H1 (cell line): ENCODE results near the gene MT1B. TPM values are rescaled to one million over a fixed set of nuclear protein-coding genes. Genes with fewer than 3 reads are reported as not detected.

ENCODE experiments used
- CTCF ChIA-PET: fragments of 300-600 bp; sonication (Branson Sonifier 250); formaldehyde crosslinking; loops from one replicate; lab custom pipeline; 2021; ENCODE audit not compliant: partially characterized antibody; lab: Charles Lee
- POLR2A ChIA-PET: fragments of 300-600 bp; sonication (Branson Sonifier 250); formaldehyde crosslinking; loops from one replicate; lab custom pipeline; 2021; ENCODE audit warnings: inconsistent platforms; ENCODE audit not compliant: partially characterized antibody; lab: Charles Lee
- DNase-seq, 2 experiments: peaks; one replicate each; pipeline versions ENCODE4 v3.0.0 to v3.0.0-alpha.2; 2010 to 2022; ENCODE audit warnings: low spot score in 2 of 2, low read depth in 1 of 2, mixed read lengths in 1 of 2
- FAIRE-seq: peaks from 2 replicates; lab custom pipeline; 2011; peaks lifted over from hg19 to GRCh38; lab: Jason Lieb, UNC
- H2AFZ ChIP-seq: 2 replicates; pipeline ENCODE4 v1.8.1; 2012; ENCODE audit warnings: low read length, inconsistent platforms
- H2AK5ac ChIP-seq: 2 replicates; pipeline ENCODE4 v1.6.1; 2013; ENCODE audit warnings: low read depth, low read length
- H2BK120ac ChIP-seq: replicated peaks from 2 replicates; pipeline ENCODE3; 2013; ENCODE audit warnings: low read depth, low read length, inconsistent platforms
- H2BK12ac ChIP-seq: 2 replicates; pipeline ENCODE4 v1.6.1; 2013; ENCODE audit warnings: low read depth, low read length
- H2BK15ac ChIP-seq: 2 replicates; pipeline ENCODE4 v1.6.1; 2013; ENCODE audit warnings: low read length
- H2BK20ac ChIP-seq: 2 replicates; pipeline ENCODE4 v1.6.1; 2013; ENCODE audit warnings: low read length
- H2BK5ac ChIP-seq: 2 replicates; pipeline ENCODE4 v1.6.1; 2013; ENCODE audit warnings: low read depth, low read length
- H3K14ac ChIP-seq: 2 replicates; pipeline ENCODE4 v1.6.1; 2013; ENCODE audit warnings: inconsistent platforms; ENCODE audit not compliant: insufficient read length
- H3K18ac ChIP-seq: 2 replicates; pipeline ENCODE4 v1.6.1; 2013; ENCODE audit warnings: low read length; ENCODE audit errors: extremely low read depth
- H3K23ac ChIP-seq: 2 replicates; pipeline ENCODE4 v1.6.1; 2013; ENCODE audit warnings: inconsistent platforms; ENCODE audit not compliant: insufficient read length
- H3K23me2 ChIP-seq: 2 replicates; pipeline ENCODE4 v1.6.1; 2013; ENCODE audit warnings: low read depth, low read length
- H3K27ac ChIP-seq: 2 replicates; pipeline ENCODE4 v1.6.1; 2011; ENCODE audit warnings: low read depth, low read length, inconsistent platforms
- H3K27me3 ChIP-seq, 4 experiments: replicated peaks in 1 of 4; 1 replicate in 1 of 4; 2 replicates in 3 of 4; pipeline versions ENCODE4 v1.6.1 to v1.8.1; 2011 to 2013; ENCODE audit warnings: low read length in 3 of 4, mild to moderate bottlenecking in 3 of 4, inconsistent platforms in 2 of 4, mixed read lengths in 2 of 4, moderate library complexity in 1 of 4; ENCODE audit not compliant: control insufficient read depth in 3 of 4, insufficient read depth in 3 of 4; ENCODE audit errors: extremely low read depth in 1 of 4
- H3K36me3 ChIP-seq, 4 experiments: 2 replicates each; pipeline versions ENCODE4 v1.6.1 to v1.8.1; 2011 to 2013; ENCODE audit warnings: mild to moderate bottlenecking in 4 of 4, low read length in 3 of 4, moderate library complexity in 2 of 4, control low read depth in 1 of 4, inconsistent platforms in 1 of 4; ENCODE audit not compliant: insufficient read depth in 4 of 4, control insufficient read depth in 2 of 4
- H3K4ac ChIP-seq: replicated peaks from 2 replicates; pipeline ENCODE3; 2013; ENCODE audit warnings: low read length, low read depth, mixed read lengths, inconsistent platforms; ENCODE audit not compliant: insufficient read length
- H3K4me1 ChIP-seq, 4 experiments: replicated peaks in 1 of 4; 1 replicate in 1 of 4; 2 replicates in 3 of 4; pipeline versions ENCODE4 v1.6.1 to v1.8.1; 2011 to 2013; ENCODE audit warnings: low read length in 3 of 4, inconsistent platforms in 2 of 4, mixed read lengths in 1 of 4; ENCODE audit not compliant: insufficient read depth in 4 of 4, control insufficient read depth in 3 of 4
- H3K4me2 ChIP-seq, 2 experiments: 2 replicates each; pipeline versions ENCODE4 v1.6.1 to v1.8.1; 2011 to 2013; ENCODE audit warnings: low read depth in 2 of 2, low read length in 2 of 2, control low read depth in 1 of 2, inconsistent platforms in 1 of 2, mild to moderate bottlenecking in 1 of 2; ENCODE audit not compliant: insufficient read depth in 1 of 2
- H3K4me3 ChIP-seq, 4 experiments: fragments of 200-600, 300-600 bp in 1 of 4; sonication (generic), shearing (Covaris generic), sonication (Bioruptor Twin) in 1 of 4; 2 replicates each; pipeline versions ENCODE4 v1.5.1 to v1.8.1; 2011 to 2016; ENCODE audit warnings: low read length in 4 of 4, low read depth in 3 of 4, control low read depth in 2 of 4, inconsistent platforms in 2 of 4, mild to moderate bottlenecking in 2 of 4, mixed read lengths in 1 of 4, moderate library complexity in 1 of 4; ENCODE audit not compliant: insufficient read depth in 2 of 4; ENCODE audit errors: extremely low read depth in 1 of 4
- H3K56ac ChIP-seq: replicated peaks from 2 replicates; pipeline ENCODE3; 2013; ENCODE audit warnings: low read depth, mild to moderate bottlenecking, mixed read lengths, low read length, inconsistent platforms; ENCODE audit not compliant: insufficient read length
- H3K79me1 ChIP-seq: 2 replicates; pipeline ENCODE4 v1.6.1; 2013; ENCODE audit warnings: low read depth, low read length, control low read depth
- H3K79me2 ChIP-seq, 2 experiments: 2 replicates each; pipeline versions ENCODE4 v1.6.1 to v1.8.1; 2012 to 2013; ENCODE audit warnings: low read length in 2 of 2, mild to moderate bottlenecking in 2 of 2, inconsistent platforms in 1 of 2; ENCODE audit not compliant: insufficient read depth in 2 of 2, control insufficient read depth in 1 of 2
- H3K9ac ChIP-seq, 4 experiments: replicated peaks in 1 of 4; 1 replicate in 1 of 4; 2 replicates in 3 of 4; pipeline versions ENCODE4 v1.6.1 to v1.8.1; 2011 to 2013; ENCODE audit warnings: low read depth in 3 of 4, low read length in 3 of 4, control low read depth in 2 of 4, mild to moderate bottlenecking in 2 of 4, moderate library complexity in 2 of 4, inconsistent platforms in 1 of 4; ENCODE audit errors: extremely low read depth in 1 of 4
- H3K9me3 ChIP-seq, 2 experiments: 2 replicates each; pipeline versions ENCODE4 v1.6.1 to v1.8.1; 2012 to 2013; ENCODE audit warnings: mild to moderate bottlenecking in 2 of 2, moderate library complexity in 2 of 2, control low read depth in 1 of 2, inconsistent platforms in 1 of 2, low read depth in 1 of 2, low read length in 1 of 2, mixed read lengths in 1 of 2; ENCODE audit not compliant: insufficient read depth in 2 of 2
- H4K20me1 ChIP-seq, 2 experiments: replicated peaks in 1 of 2; 2 replicates each; pipeline versions ENCODE3 to v1.8.1; 2011 to 2013; ENCODE audit warnings: inconsistent platforms in 2 of 2, low read length in 2 of 2, mild to moderate bottlenecking in 1 of 2; ENCODE audit not compliant: insufficient read depth in 2 of 2, control insufficient read depth in 1 of 2
- H4K5ac ChIP-seq: 2 replicates; pipeline ENCODE4 v1.6.1; 2013; ENCODE audit warnings: low read length, low read depth, mixed read lengths, inconsistent platforms; ENCODE audit not compliant: insufficient read length
- H4K8ac ChIP-seq: 2 replicates; pipeline ENCODE4 v1.8.0; 2013; ENCODE audit warnings: mild to moderate bottlenecking, moderate library complexity, low read length, inconsistent platforms; ENCODE audit not compliant: insufficient read depth; ENCODE audit errors: extremely low read depth
- H4K91ac ChIP-seq: replicated peaks from 2 replicates; pipeline ENCODE3; 2013; ENCODE audit warnings: low read length, mixed read lengths, inconsistent platforms; ENCODE audit not compliant: insufficient read length
- EZH2 ChIP-seq: fragments of 200-600 bp; sonication (generic); IDR thresholded peaks from 2 replicates; pipeline ENCODE4 v1.7.1; 2012; ENCODE audit warnings: low read depth, mild to moderate bottlenecking, moderate library complexity, low read length, inconsistent platforms; ENCODE audit not compliant: severe bottlenecking
- KDM1A ChIP-seq: fragments of 200-600, 300-600 bp; sonication (generic); IDR thresholded peaks from 2 replicates; pipeline ENCODE4 v1.7.1; 2016; ENCODE audit warnings: mild to moderate bottlenecking, low read length, borderline replicate concordance
- MAFK ChIP-seq: IDR thresholded peaks from 2 replicates; pipeline ENCODE4 v1.6.1; 2012; ENCODE audit warnings: low read depth, mild to moderate bottlenecking, improper control_type of control experiment, low read length
- NANOG ChIP-seq: IDR thresholded peaks from 2 replicates; pipeline ENCODE4 v1.6.1; 2011; ENCODE audit warnings: low read length, low read depth, mild to moderate bottlenecking, inconsistent platforms; ENCODE audit not compliant: insufficient read depth, poor library complexity, severe bottlenecking
- NRF1 ChIP-seq: IDR thresholded peaks from 2 replicates; pipeline ENCODE4 v1.6.1; 2011; ENCODE audit warnings: mild to moderate bottlenecking, low read depth, low read length, improper control_type of control experiment
- PHF8 ChIP-seq: fragments of 200-600 bp; sonication (generic); conservative IDR thresholded peaks from 2 replicates; pipeline ENCODE4 v1.7.1; 2012; ENCODE audit warnings: low read depth, mild to moderate bottlenecking, inconsistent platforms, low read length, moderate library complexity
- POLR2A ChIP-seq, 2 experiments: IDR thresholded peaks; 1 replicate in 1 of 2; 2 replicates in 1 of 2; pipeline ENCODE4 v1.6.1; 2011; ENCODE audit warnings: low read depth in 2 of 2, low read length in 2 of 2, mild to moderate bottlenecking in 2 of 2; ENCODE audit errors: control extremely low read depth in 1 of 2
- RAD21 ChIP-seq, 2 experiments: IDR thresholded peaks in 1 of 2; conservative IDR thresholded peaks in 1 of 2; 2 replicates each; pipeline ENCODE4 v1.6.1; 2011; ENCODE audit warnings: low read depth in 2 of 2, low read length in 2 of 2, improper control_type of control experiment in 1 of 2, inconsistent platforms in 1 of 2, mild to moderate bottlenecking in 1 of 2, moderate library complexity in 1 of 2
- RBBP5 ChIP-seq: IDR thresholded peaks from 2 replicates; pipeline ENCODE4 v1.7.1; 2012; ENCODE audit warnings: low read depth, mild to moderate bottlenecking, inconsistent platforms, low read length, moderate library complexity, borderline replicate concordance
- RNF2 ChIP-seq: fragments of 200-900, 300-1000 bp; sonication (generic); IDR thresholded peaks from 2 replicates; pipeline ENCODE4 v1.7.1; 2016; ENCODE audit warnings: borderline replicate concordance, low read depth, mild to moderate bottlenecking, antibody characterized with exemption, low read length; ENCODE audit not compliant: poor library complexity, severe bottlenecking; ENCODE audit errors: missing control alignments
- USF2 ChIP-seq: IDR thresholded peaks from 2 replicates; pipeline ENCODE4 v1.6.1; 2011; ENCODE audit warnings: low read length, improper control_type of control experiment
- WGBS, 2 experiments: shearing (Covaris generic) in 1 of 2; methylation state at CpG; one replicate each; pipeline versions ENCODE4 v1.1.6 to v1.1.7; 2013 to 2015; ENCODE audit warnings: low lambda C conversion rate in 2 of 2, mixed read lengths in 2 of 2, inconsistent platforms in 1 of 2, low coverage in 1 of 2, missing lambda C conversion rate in 1 of 2; ENCODE audit not compliant: insufficient replicate concordance in 2 of 2, insufficient coverage in 1 of 2, insufficient read length in 1 of 2; ENCODE audit errors: extremely low coverage in 1 of 2, missing lambda C conversion rate in 1 of 2; 5-methylcytosine and 5-hydroxymethylcytosine counted together
- polyA plus RNA-seq, 7 experiments: library from polyadenylated mRNA; depleted of rRNA in 3 of 7; stranded (reverse) in 5 of 7; unstranded in 2 of 7; fragments of >200 nt in 5 of 7; fragments of 200-250 nt in 2 of 7; gene quantifications; 1 replicate in 5 of 7; 2 replicates in 1 of 7; 4 replicates in 1 of 7; pipeline versions ENCODE4 v1.2.1 to v1.2.3, GENCODE V29; 2011 to 2013; ENCODE audit warnings: missing spikeins in 2 of 7, mixed read lengths in 2 of 7
- total RNA-seq: library from RNA; stranded (reverse); fragmentation: NEBNext Ultra II Directional; extraction: Animal tissue kit (Norgen Biotek cat#: 25700); gene quantifications from 2 replicates; pipeline ENCODE4 v1.2.1, GENCODE V29; 2021

The MT1B gene
- total and polyA plus RNA-seq, 2 of the 8 experiments (the other 6 are each of a cell fraction or from before 2014, with no cell fraction given): not detected

- no peak overlapping the region for H2BK20ac ChIP-seq
- no peaks in the 10 kb centered on the region for H3K79me2 ChIP-seq
- peaks cover 18 to 44% (median 36%) of the 10 kb centered on the region in 4 experiments for H3K27me3 ChIP-seq
- H3K18ac ChIP-seq: no peak overlapping the region
- H3K14ac ChIP-seq: no peak overlapping the region
- peaks cover 7 to 21% (median 10%) of the 10 kb centered on the region in 4 experiments for H3K4me1 ChIP-seq
- H2AK5ac ChIP-seq: no peak overlapping the region
- peaks cover 11% of the 10 kb centered on the region; the same call in 1 of the 2 replicates for H3K23me2 ChIP-seq
- H3K79me1 ChIP-seq: no peaks in the 10 kb centered on the region
- CTCF ChIA-PET: interaction anchor here (0.8 to 9.2 kb wide), 12 partner anchors 12 to 97 kb away, joined by 3 to 85 read pairs (median 5); partner anchors contain the start of genes MT1E and MT3
- H2BK5ac ChIP-seq: no peak overlapping the region
- no peak overlapping the region for H4K91ac ChIP-seq
- H3K4me3 ChIP-seq: no peak overlapping the region
- H3K56ac ChIP-seq: no peak overlapping the region
- no peak overlapping the region for H2BK120ac ChIP-seq
- H3K9me3 ChIP-seq: no peaks in the 10 kb centered on the region
- H3K4me2 ChIP-seq: no peak overlapping the region
- POLR2A ChIA-PET: interaction anchor here (1.2 to 1.6 kb wide), 2 partner anchors 21 to 58 kb away, joined by 3 to 7 read pairs; partner anchors contain the start of gene MT1E
- TF ChIP-seq EZH2 (no peak), POLR2A (IDR thresholded peaks at IDR 0.05; ENCODE audit: control extremely low read depth in 1 of 2, low read depth in 2 of 2, low read length in 2 of 2) (no peak), NANOG (no peak), RAD21 (IDR thresholded peaks at IDR 0.05 in 1 of 2, conservative IDR thresholded peaks at IDR 0.05 in 1 of 2; ENCODE audit: low read depth in 2 of 2, low read length in 2 of 2) (no peak), USF2 (no peak), MAFK (no peak), PHF8 (no peak), RNF2 (no peak), NRF1 (no peak), KDM1A (no peak), RBBP5 (no peak)
- no peak overlapping the region for H3K27ac ChIP-seq
- H3K9ac ChIP-seq: no peak overlapping the region
- no peak overlapping the region for H3K4ac ChIP-seq
- no peak overlapping the region for H4K8ac ChIP-seq
- FAIRE-seq (no peak), DNase-seq (no peak)
- no peaks in the 10 kb centered on the region for H3K36me3 ChIP-seq
- no peak overlapping the region for H3K23ac ChIP-seq
- 83% methylated on average over 1 of the region's 1 CpG; no CpG with 5 or more reads in 1 of the 2 experiments for WGBS, 2 experiments
- no peak overlapping the region for H2AFZ ChIP-seq
- no peak overlapping the region for H2BK12ac ChIP-seq
- no peak overlapping the region for H2BK15ac ChIP-seq
- H4K20me1 ChIP-seq: peaks cover 0 to 2% of the 10 kb centered on the region in 2 experiments
- no peak overlapping the region for H4K5ac ChIP-seq
These were observed 46.2 kb upstream of the MT1B start for GRCh38 chr16:56605475-56605874.
